HepG2 (cell line): ENCODE measurements around the gene CNKSR3.

Source experiments
- CENPX ChIP-seq: sonication (generic); formaldehyde crosslinking; IDR thresholded peaks from 2 replicates; pipeline ENCODE4 v1.9.0; 2021; ENCODE audit warnings: mild to moderate bottlenecking, missing genetic modification reagents, moderate library complexity
- ELK4 ChIP-seq: sonication (generic); formaldehyde crosslinking; IDR thresholded peaks from 2 replicates; pipeline ENCODE4 v1.9.0; 2021; ENCODE audit warnings: missing genetic modification reagents, borderline replicate concordance
- POLR2A ChIP-seq, 2 experiments: IDR thresholded peaks; 2 replicates each; pipeline ENCODE4 v1.6.1; 2011; ENCODE audit warnings: low read depth in 2 of 2, low read length in 2 of 2, mild to moderate bottlenecking in 1 of 2, moderate library complexity in 1 of 2; ENCODE audit not compliant: insufficient read depth in 1 of 2
- ZBTB1 ChIP-seq: sonication (generic); formaldehyde crosslinking; IDR thresholded peaks from 2 replicates; pipeline ENCODE4 v1.4.0; 2020; ENCODE audit warnings: missing genetic modification reagents, borderline replicate concordance
- ZBTB37 ChIP-seq: sonication (generic); formaldehyde crosslinking; IDR thresholded peaks from 2 replicates; pipeline ENCODE4 v1.4.0; 2020; ENCODE audit warnings: mild to moderate bottlenecking, missing genetic modification reagents
- ZBTB43 ChIP-seq: sonication (generic); formaldehyde crosslinking; conservative IDR thresholded peaks from 2 replicates; pipeline ENCODE4 v1.4.0; 2020; ENCODE audit warnings: missing genetic modification reagents
- ZNF264 ChIP-seq: sonication (generic); formaldehyde crosslinking; IDR thresholded peaks from 2 replicates; pipeline ENCODE4 v1.4.0; 2020; ENCODE audit warnings: missing genetic modification reagents
- ZNF543 ChIP-seq: sonication (generic); formaldehyde crosslinking; IDR thresholded peaks from 2 replicates; pipeline ENCODE4 v1.4.0; 2020; ENCODE audit warnings: mild to moderate bottlenecking, missing genetic modification reagents

GRCh38 chr6:154520280-154520679 is 9.8 kb upstream of the CNKSR3 start:
- TF ChIP-seq ZBTB37, result no peak
- TF ChIP-seq ELK4 (CRISPR knock-in tag), result no peak
- no peak for TF ChIP-seq ZBTB43
- no peak for TF ChIP-seq POLR2A (IDR thresholded peaks at IDR 0.05; ENCODE audit: insufficient read depth in 1 of 2, low read depth in 2 of 2, low read length in 2 of 2)
- TF ChIP-seq ZBTB1, result no peak
- no peak for TF ChIP-seq CENPX (CRISPR knock-in tag)
- TF ChIP-seq ZNF264 (CRISPR knock-in tag), result no peak
- TF ChIP-seq ZNF543 (CRISPR knock-in tag), result no peak
